ENCODE results near the gene KXD1.

Gene KXD1

GRCh38 chr19:18559685-18560084 lies 2.0 kb downstream of the KXD1 start:
- WGBS = 94% methylated on average over 5 of the region's 5 CpGs
- no peaks in the 10 kb centered on the region for H3K9me3 ChIP-seq (ENCODE audit: insufficient read depth, low read depth, low read length)
- H3K4me3 ChIP-seq (ENCODE audit: low read length) = no peak overlapping the region
- no peaks in the 10 kb centered on the region for H3K4me1 ChIP-seq (ENCODE audit: insufficient read depth, low read length)
- no peaks in the 10 kb centered on the region for H3K27me3 ChIP-seq (ENCODE audit: insufficient read depth, low read length)
- no peak overlapping the region for H3K27ac ChIP-seq (ENCODE audit: low read depth, low read length)
- H3K36me3 ChIP-seq (ENCODE audit: insufficient read depth, low read length) = peaks cover 29% of the 10 kb centered on the region
- H3K9ac ChIP-seq (ENCODE audit: low read depth, low read length) = no peak overlapping the region; the same call in 1 of the 2 replicates

- Histone ChIP-seq H3K9ac (ENCODE audit: low read depth, low read length) (no peak overlapping the region), H3K4me3 (ENCODE audit: low read length) (no peak overlapping the region), H3K27ac (ENCODE audit: low read depth, low read length) (no peak overlapping the region), H3K36me3 (ENCODE audit: insufficient read depth, low read length) (peaks cover 52% of the 10 kb centered on the region), H3K27me3 (ENCODE audit: insufficient read depth, low read length) (no peaks in the 10 kb centered on the region), H3K4me1 (ENCODE audit: insufficient read depth, low read length) (no peaks in the 10 kb centered on the region), H3K9me3 (ENCODE audit: insufficient read depth, low read depth, low read length) (no peaks in the 10 kb centered on the region)
- WGBS = 93% methylated on average over 14 of the region's 14 CpGs
Observed at GRCh38 chr19:18562086-18562485, 4.4 kb downstream of the KXD1 start.

- Histone ChIP-seq H3K9ac (ENCODE audit: low read depth, low read length) (no peak overlapping the region), H3K27me3 (ENCODE audit: insufficient read depth, low read length) (no peaks in the 10 kb centered on the region), H3K4me1 (ENCODE audit: insufficient read depth, low read length) (no peaks in the 10 kb centered on the region), H3K9me3 (ENCODE audit: insufficient read depth, low read depth, low read length) (no peaks in the 10 kb centered on the region), H3K4me3 (ENCODE audit: low read length) (no peak overlapping the region), H3K36me3 (ENCODE audit: insufficient read depth, low read length) (peaks cover 72% of the 10 kb centered on the region), H3K27ac (ENCODE audit: low read depth, low read length) (no peak overlapping the region)
- 92% methylated on average over 8 of the region's 8 CpGs for WGBS
Observed at GRCh38 chr19:18566953-18567352, 9.3 kb downstream of the KXD1 start.

- 98% methylated on average over 15 of the region's 15 CpGs for WGBS
- Histone ChIP-seq H3K4me1 (ENCODE audit: insufficient read depth, low read length) (peaks cover 8% of the 10 kb centered on the region; the same call in 1 of the 2 replicates), H3K9me3 (ENCODE audit: insufficient read depth, low read depth, low read length) (no peaks in the 10 kb centered on the region), H3K4me3 (ENCODE audit: low read length) (no peak overlapping the region), H3K36me3 (ENCODE audit: insufficient read depth, low read length) (peaks cover 64% of the 10 kb centered on the region), H3K27ac (ENCODE audit: low read depth, low read length) (no peak overlapping the region), H3K27me3 (ENCODE audit: insufficient read depth, low read length) (no peaks in the 10 kb centered on the region), H3K9ac (ENCODE audit: low read depth, low read length) (no peak overlapping the region)
Observed at GRCh38 chr19:18568367-18568766, 10.7 kb downstream of the KXD1 start.

GRCh38 chr19:18571564-18572344 lies 14.1 kb downstream of the KXD1 start, which contains the start of gene UBA52:
Gene UBA52 (plus strand): TSS chr19:18571857. CDS start chr19:18573301, 1,444 bp downstream.
- Histone ChIP-seq H3K36me3 (ENCODE audit: insufficient read depth, low read length) (peaks cover 73% of the 10 kb centered on the region), H3K9ac (ENCODE audit: low read depth, low read length) (peak within 1 kb of the TSS; percentile 96), H3K27ac (ENCODE audit: low read depth, low read length) (peak within 1 kb of the TSS; percentile 87), H3K4me3 (ENCODE audit: low read length) (peak within 1 kb of the TSS; percentile 95), H3K9me3 (ENCODE audit: insufficient read depth, low read depth, low read length) (no peaks in the 10 kb centered on the region), H3K4me1 (ENCODE audit: insufficient read depth, low read length) (peaks cover 8% of the 10 kb centered on the region; the same call in 1 of the 2 replicates), H3K27me3 (ENCODE audit: insufficient read depth, low read length) (no peaks in the 10 kb centered on the region)
- under 1% methylated on average over 75 of the region's 75 CpGs for WGBS

- H3K4me3 ChIP-seq (ENCODE audit: low read length) = no peak overlapping the region
- H3K27ac ChIP-seq (ENCODE audit: low read depth, low read length) = no peak overlapping the region
- H3K9me3 ChIP-seq (ENCODE audit: insufficient read depth, low read depth, low read length) = no peaks in the 10 kb centered on the region
- H3K9ac ChIP-seq (ENCODE audit: low read depth, low read length) = no peak overlapping the region
- 97% methylated on average over 18 of the region's 18 CpGs for WGBS
- H3K4me1 ChIP-seq (ENCODE audit: insufficient read depth, low read length) = peaks cover 8% of the 10 kb centered on the region; the same call in 1 of the 2 replicates
- H3K36me3 ChIP-seq (ENCODE audit: insufficient read depth, low read length) = peaks cover 55% of the 10 kb centered on the region
- no peaks in the 10 kb centered on the region for H3K27me3 ChIP-seq (ENCODE audit: insufficient read depth, low read length)
Observed at GRCh38 chr19:18574691-18575291, 17.1 kb downstream of the KXD1 start.

- peaks cover 51% of the 10 kb centered on the region for H3K36me3 ChIP-seq (ENCODE audit: insufficient read depth, low read length)
- WGBS = 92% methylated on average over 8 of the region's 8 CpGs
- H3K4me3 ChIP-seq (ENCODE audit: low read length) = no peak overlapping the region
- no peaks in the 10 kb centered on the region for H3K27me3 ChIP-seq (ENCODE audit: insufficient read depth, low read length)
- H3K27ac ChIP-seq (ENCODE audit: low read depth, low read length) = no peak overlapping the region
- H3K4me1 ChIP-seq (ENCODE audit: insufficient read depth, low read length) = peaks cover 8% of the 10 kb centered on the region; the same call in 1 of the 2 replicates
- H3K9ac ChIP-seq (ENCODE audit: low read depth, low read length) = no peak overlapping the region
- H3K9me3 ChIP-seq (ENCODE audit: insufficient read depth, low read depth, low read length) = no peaks in the 10 kb centered on the region
Observed at GRCh38 chr19:18576383-18576782, 18.7 kb downstream of the KXD1 start.

- H3K9me3 ChIP-seq (ENCODE audit: insufficient read depth, low read depth, low read length) = no peaks in the 10 kb centered on the region
- peak overlapping the region; percentile 41; the same call in 1 of the 2 replicates for H3K27ac ChIP-seq (ENCODE audit: low read depth, low read length)
- peaks cover 7% of the 10 kb centered on the region; the same call in 1 of the 2 replicates for H3K4me1 ChIP-seq (ENCODE audit: insufficient read depth, low read length)
- no peak overlapping the region for H3K4me3 ChIP-seq (ENCODE audit: low read length)
- H3K9ac ChIP-seq (ENCODE audit: low read depth, low read length) = no peak overlapping the region
- peaks cover 51% of the 10 kb centered on the region for H3K36me3 ChIP-seq (ENCODE audit: insufficient read depth, low read length)
- no peaks in the 10 kb centered on the region for H3K27me3 ChIP-seq (ENCODE audit: insufficient read depth, low read length)
- 94% methylated on average over 21 of the region's 21 CpGs for WGBS
Observed at GRCh38 chr19:18577365-18577914, 19.8 kb downstream of the KXD1 start.

GRCh38 chr19:18580311-18580710 lies 22.6 kb downstream of the KXD1 start:
- no peak overlapping the region for H3K27ac ChIP-seq (ENCODE audit: low read depth, low read length)
- H3K9me3 ChIP-seq (ENCODE audit: insufficient read depth, low read depth, low read length) = no peaks in the 10 kb centered on the region
- no peak overlapping the region for H3K9ac ChIP-seq (ENCODE audit: low read depth, low read length)
- no peaks in the 10 kb centered on the region for H3K27me3 ChIP-seq (ENCODE audit: insufficient read depth, low read length)
- 81% methylated on average over 7 of the region's 7 CpGs for WGBS
- H3K36me3 ChIP-seq (ENCODE audit: insufficient read depth, low read length) = peaks cover 25% of the 10 kb centered on the region
- no peaks in the 10 kb centered on the region for H3K4me1 ChIP-seq (ENCODE audit: insufficient read depth, low read length)
- H3K4me3 ChIP-seq (ENCODE audit: low read length) = no peak overlapping the region

- H3K27me3 ChIP-seq (ENCODE audit: insufficient read depth, low read length) = no peaks in the 10 kb centered on the region
- 82% methylated on average over 2 of the region's 2 CpGs for WGBS
- no peak overlapping the region for H3K9ac ChIP-seq (ENCODE audit: low read depth, low read length)
- no peak overlapping the region for H3K4me3 ChIP-seq (ENCODE audit: low read length)
- H3K9me3 ChIP-seq (ENCODE audit: insufficient read depth, low read depth, low read length) = no peaks in the 10 kb centered on the region
- peaks cover 5% of the 10 kb centered on the region; the same call in 1 of the 2 replicates for H3K4me1 ChIP-seq (ENCODE audit: insufficient read depth, low read length)
- H3K36me3 ChIP-seq (ENCODE audit: insufficient read depth, low read length) = 0 out of 2 replicates have a peak, but pooled peaks cover 4% of the 10 kb centered on the region
- no peak overlapping the region for H3K27ac ChIP-seq (ENCODE audit: low read depth, low read length)
Observed at GRCh38 chr19:18586306-18586705, 28.6 kb downstream of the KXD1 start.

GRCh38 chr19:18587561-18587960 lies 29.9 kb downstream of the KXD1 start:
- H3K4me3 ChIP-seq (ENCODE audit: low read length) = no peak overlapping the region
- peaks cover 5% of the 10 kb centered on the region; the same call in 1 of the 2 replicates for H3K4me1 ChIP-seq (ENCODE audit: insufficient read depth, low read length)
- no peak overlapping the region for H3K9ac ChIP-seq (ENCODE audit: low read depth, low read length)
- 94% methylated on average over 10 of the region's 12 CpGs for WGBS
- H3K27ac ChIP-seq (ENCODE audit: low read depth, low read length) = no peak overlapping the region
- H3K9me3 ChIP-seq (ENCODE audit: insufficient read depth, low read depth, low read length) = no peaks in the 10 kb centered on the region
- H3K36me3 ChIP-seq (ENCODE audit: insufficient read depth, low read length) = peaks cover 4% of the 10 kb centered on the region; the same call in 1 of the 2 replicates
- H3K27me3 ChIP-seq (ENCODE audit: insufficient read depth, low read length) = no peaks in the 10 kb centered on the region
